SU-DHL-6 (cell line): ENCODE measurements around the gene FAM107B.

Experiments
- H2AFZ ChIP-seq: fragments of 200-600 bp; sonication (generic); 2 replicates; pipeline ENCODE4 v1.6.1; 2014; ENCODE audit warnings: low read depth, mild to moderate bottlenecking, moderate library complexity, mixed read lengths, antibody characterized with exemption, low read length; ENCODE audit not compliant: severe bottlenecking
- H3F3A ChIP-seq: fragments of 200-600 bp; shearing (Covaris generic); 2 replicates; pipeline ENCODE4 v1.6.0; 2016; ENCODE audit warnings: antibody characterized with exemption, mild to moderate bottlenecking; ENCODE audit not compliant: insufficient read depth
- H3K27ac ChIP-seq: fragments of 200-600 bp; sonication (generic); 2 replicates; pipeline ENCODE4 v1.5.1; 2016; ENCODE audit warnings: low read depth, mild to moderate bottlenecking, low read length, moderate library complexity, mixed read lengths
- H3K27me3 ChIP-seq: fragments of 200-600 bp; sonication (generic), shearing (Covaris generic); 2 replicates; pipeline ENCODE4 v1.6.0; 2014; ENCODE audit warnings: mild to moderate bottlenecking, low read length
- H3K36me3 ChIP-seq: fragments of 200-600 bp; sonication (generic); 2 replicates; pipeline ENCODE4 v1.6.1; 2014; ENCODE audit warnings: mild to moderate bottlenecking, low read length, mixed read lengths
- H3K4me2 ChIP-seq: fragments of 300-600, 200-600 bp; shearing (Covaris generic), sonication (generic); 2 replicates; pipeline ENCODE4 v1.6.0; 2014; ENCODE audit warnings: low read length, low read depth, mild to moderate bottlenecking; ENCODE audit not compliant: poor library complexity, severe bottlenecking
- H3K4me3 ChIP-seq: fragments of 200-600 bp; sonication (generic); 2 replicates; pipeline ENCODE4 v1.5.1; 2014; ENCODE audit warnings: antibody characterized with exemption, low read length, mild to moderate bottlenecking, mixed read lengths; ENCODE audit not compliant: insufficient read depth, poor library complexity, severe bottlenecking
- H3K79me2 ChIP-seq: fragments of 200-600 bp; sonication (generic); 2 replicates; pipeline ENCODE4 v1.6.1; 2014; ENCODE audit warnings: mild to moderate bottlenecking, low read length, moderate library complexity; ENCODE audit not compliant: insufficient read depth
- H3K9ac ChIP-seq: fragments of 200-600 bp; sonication (generic); 2 replicates; pipeline ENCODE4 v1.7.0; 2014; ENCODE audit warnings: mild to moderate bottlenecking, low read length
- H3K9me2 ChIP-seq: fragments of 200-600 bp; sonication (generic); replicated peaks from 2 replicates; pipeline ENCODE4 v1.6.1; 2014; ENCODE audit warnings: low read length; ENCODE audit not compliant: insufficient read depth
- H3K9me3 ChIP-seq: fragments of 200-600 bp; sonication (generic); 2 replicates; pipeline ENCODE4 v1.6.1; 2014; ENCODE audit warnings: low read length, mixed read lengths; ENCODE audit not compliant: insufficient read depth
- H4K20me1 ChIP-seq: fragments of 200-600 bp; sonication (generic); 2 replicates; pipeline ENCODE4 v1.6.1; 2014; ENCODE audit warnings: low read depth, mild to moderate bottlenecking, antibody characterized with exemption, low read length, moderate library complexity, mixed read lengths
- CTCF ChIP-seq: fragments of 200-600 bp; sonication (generic); IDR thresholded peaks from one replicate; pipeline ENCODE4 v1.5.1; 2017; ENCODE audit warnings: antibody characterized with exemption, mild to moderate bottlenecking, low read length, moderate library complexity; ENCODE audit not compliant: insufficient read depth, poor library complexity, severe bottlenecking
- EZH2phosphoT487 ChIP-seq: fragments of 200-600 bp; sonication (generic), shearing (Covaris generic); conservative IDR thresholded peaks from 2 replicates; pipeline ENCODE4 v1.6.1; 2018; ENCODE audit warnings: mild to moderate bottlenecking, antibody characterized with exemption, low read length, moderate library complexity, mixed read lengths

FAM107B gene

DNA sequence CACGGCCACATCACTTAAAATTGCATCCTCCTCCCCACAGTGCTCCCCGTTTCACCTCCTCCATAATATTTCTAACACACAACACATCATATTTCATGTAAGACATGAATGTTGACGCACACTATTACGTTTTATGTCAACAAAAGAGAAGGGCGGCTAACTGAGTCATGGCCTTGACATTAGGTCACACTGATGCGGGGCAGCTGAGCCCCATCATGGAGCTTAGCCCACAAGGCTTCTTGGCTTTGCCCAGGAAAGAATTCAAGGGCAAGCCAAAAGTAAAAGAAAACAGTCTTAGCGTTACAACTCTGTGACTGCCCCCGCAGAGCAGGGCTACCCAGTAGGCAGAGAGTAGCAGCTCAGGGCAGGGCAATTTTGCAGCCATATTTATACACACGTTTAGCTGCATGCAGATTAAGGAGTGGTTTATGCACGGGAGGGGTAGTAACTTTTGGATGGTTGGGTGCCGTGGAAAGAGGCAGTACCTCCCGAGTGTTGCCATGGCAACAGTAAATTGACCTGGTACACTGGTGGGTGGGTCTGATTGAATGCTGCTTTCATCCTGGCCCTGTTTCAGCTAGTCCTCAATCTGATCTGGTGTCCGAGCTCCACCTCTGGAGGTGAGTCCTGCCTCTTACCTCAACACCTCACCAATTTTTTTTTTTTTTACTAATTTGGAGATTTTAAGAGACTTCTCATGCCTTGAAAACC is 287.8 kb downstream of the FAM107B start:
- Histone ChIP-seq H3K4me3 (no peak overlapping the region), H3K27ac (no peak overlapping the region), H4K20me1 (no peaks in the 10 kb centered on the region), H3K9me2 (no peaks in the 10 kb centered on the region), H3F3A (no peaks in the 10 kb centered on the region), H3K9me3 (no peaks in the 10 kb centered on the region), H3K9ac (no peak overlapping the region), H3K27me3 (no peaks in the 10 kb centered on the region), H2AFZ (no peak overlapping the region), H3K79me2 (no peaks in the 10 kb centered on the region), H3K36me3 (no peaks in the 10 kb centered on the region), H3K4me2 (no peak overlapping the region)
- TF ChIP-seq CTCF (no peak), EZH2phosphoT487 (no peak)

- no peaks in the 10 kb centered on the region for H4K20me1 ChIP-seq
- no peaks in the 10 kb centered on the region for H3F3A ChIP-seq
- H3K4me2 ChIP-seq, result no peak overlapping the region
- no peaks in the 10 kb centered on the region for H3K79me2 ChIP-seq
- no peaks in the 10 kb centered on the region for H3K27me3 ChIP-seq
- TF ChIP-seq EZH2phosphoT487, result no peak
- no peak for TF ChIP-seq CTCF
- H3K4me3 ChIP-seq, result no peak overlapping the region
- H3K9ac ChIP-seq, result no peak overlapping the region
- no peak overlapping the region for H3K27ac ChIP-seq
- H3K9me3 ChIP-seq, result no peaks in the 10 kb centered on the region
- H3K9me2 ChIP-seq, result no peaks in the 10 kb centered on the region
- H3K36me3 ChIP-seq, result no peaks in the 10 kb centered on the region
- no peak overlapping the region for H2AFZ ChIP-seq
Measured at GRCh38 chr10:14485986-14486385, 288.7 kb downstream of the FAM107B start.

DNA sequence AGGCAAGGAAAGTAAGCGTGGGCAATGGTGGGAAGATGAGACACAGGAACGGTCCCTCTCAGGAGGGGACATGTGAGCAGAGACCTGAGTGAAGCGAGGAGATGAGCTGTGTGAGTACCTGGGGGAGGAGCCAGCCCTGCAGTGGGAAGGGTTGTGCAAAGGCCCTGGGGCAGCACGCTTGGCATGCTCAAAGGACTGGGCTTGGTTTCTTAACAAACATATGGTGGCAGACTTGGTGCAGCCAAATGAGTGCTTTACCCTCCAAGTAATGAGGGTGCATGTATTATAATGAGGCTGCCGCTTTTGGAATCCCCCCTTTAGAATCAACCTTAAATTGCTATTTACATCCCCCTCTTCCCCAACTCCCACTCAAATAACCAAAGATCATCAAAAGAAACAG is 291.3 kb downstream of the FAM107B start:
- Histone ChIP-seq H4K20me1 (no peaks in the 10 kb centered on the region), H3K9me3 (no peaks in the 10 kb centered on the region), H3K36me3 (no peaks in the 10 kb centered on the region), H3K27ac (no peak overlapping the region), H3K9ac (no peak overlapping the region), H3K4me3 (no peak overlapping the region), H3K27me3 (no peaks in the 10 kb centered on the region), H3K9me2 (no peaks in the 10 kb centered on the region), H3F3A (no peaks in the 10 kb centered on the region), H2AFZ (no peak overlapping the region), H3K4me2 (no peak overlapping the region), H3K79me2 (no peaks in the 10 kb centered on the region)
- TF ChIP-seq EZH2phosphoT487 (no peak), CTCF (no peak)
